22Rv1 (cell line): ENCODE measurements around the gene ACAP2.

Experiments
- ZFX ChIP-seq: fragments of 450-650 bp; IDR thresholded peaks from 2 replicates; pipeline ENCODE4 v1.6.1; 2017; ENCODE audit warnings: antibody characterized with exemption, borderline replicate concordance
- TF ChIP-seq, protein P1 (sequence below): fragments of 450-650 bp; IDR thresholded peaks from 2 replicates; pipeline ENCODE4 v1.5.1; 2017; ENCODE audit warnings: mild to moderate bottlenecking

GRCh38 chr3:195455789-195456188 lies 13.0 kb upstream of the ACAP2 start:
- TF ChIP-seq, protein P1, sequence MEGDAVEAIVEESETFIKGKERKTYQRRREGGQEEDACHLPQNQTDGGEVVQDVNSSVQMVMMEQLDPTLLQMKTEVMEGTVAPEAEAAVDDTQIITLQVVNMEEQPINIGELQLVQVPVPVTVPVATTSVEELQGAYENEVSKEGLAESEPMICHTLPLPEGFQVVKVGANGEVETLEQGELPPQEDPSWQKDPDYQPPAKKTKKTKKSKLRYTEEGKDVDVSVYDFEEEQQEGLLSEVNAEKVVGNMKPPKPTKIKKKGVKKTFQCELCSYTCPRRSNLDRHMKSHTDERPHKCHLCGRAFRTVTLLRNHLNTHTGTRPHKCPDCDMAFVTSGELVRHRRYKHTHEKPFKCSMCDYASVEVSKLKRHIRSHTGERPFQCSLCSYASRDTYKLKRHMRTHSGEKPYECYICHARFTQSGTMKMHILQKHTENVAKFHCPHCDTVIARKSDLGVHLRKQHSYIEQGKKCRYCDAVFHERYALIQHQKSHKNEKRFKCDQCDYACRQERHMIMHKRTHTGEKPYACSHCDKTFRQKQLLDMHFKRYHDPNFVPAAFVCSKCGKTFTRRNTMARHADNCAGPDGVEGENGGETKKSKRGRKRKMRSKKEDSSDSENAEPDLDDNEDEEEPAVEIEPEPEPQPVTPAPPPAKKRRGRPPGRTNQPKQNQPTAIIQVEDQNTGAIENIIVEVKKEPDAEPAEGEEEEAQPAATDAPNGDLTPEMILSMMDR, result no peak
- no peak for TF ChIP-seq ZFX
